Measurements from ENCODE around the gene EDDM3A.
"Not testable (repeated sequence)": the region's sequence is repeated elsewhere in the genome, so short reads cannot be mapped to it uniquely, and the experiment has no call there.

Gene EDDM3A

GRCh38 chr14:20733684-20734429, 11.8 kb upstream of the EDDM3A start:
- DNase-seq, result no peak

GRCh38 chr14:20734430-20734806, 11.3 kb upstream of the EDDM3A start:
- DNase-seq, result no peak

- DNase-seq, result not testable (repeated sequence)
These were observed 7.4 kb upstream of the EDDM3A start for GRCh38 chr14:20738292-20738691.

- DNase-seq, result no peak
These were observed 3.6 kb upstream of the EDDM3A start for GRCh38 chr14:20742132-20742531.

- DNase-seq, result no peak
These were observed 2.1 kb upstream of the EDDM3A start for GRCh38 chr14:20743556-20743955.

- DNase-seq, result no peak
These were observed 879 bp downstream of the EDDM3A start for GRCh38 chr14:20746566-20746965.

GRCh38 chr14:20748439-20748838, 2.8 kb downstream of the EDDM3A start:
- no peak for DNase-seq

- DNase-seq, result no peak
These were observed 4.5 kb downstream of the EDDM3A start for GRCh38 chr14:20750194-20750593.

GRCh38 chr14:20751963-20752562, 6.4 kb downstream of the EDDM3A start:
- no peak for DNase-seq

- DNase-seq, result no peak
These were observed 8.6 kb downstream of the EDDM3A start for GRCh38 chr14:20754308-20754707.

GRCh38 chr14:20755037-20755436, 9.3 kb downstream of the EDDM3A start:
- no peak for DNase-seq

- peak; percentile 82 for DNase-seq
These were observed 12.3 kb downstream of the EDDM3A start for GRCh38 chr14:20757965-20758364.

GRCh38 chr14:20759465-20759864, 13.8 kb downstream of the EDDM3A start:
- DNase-seq, result not testable (repeated sequence)

GRCh38 chr14:20760950-20761349, 15.3 kb downstream of the EDDM3A start:
- DNase-seq, result no peak

- no peak for DNase-seq
These were observed 22.9 kb downstream of the EDDM3A start for GRCh38 chr14:20768593-20768892.

- no peak for DNase-seq
These were observed 23.7 kb downstream of the EDDM3A start for GRCh38 chr14:20769421-20769820.

- no peak for DNase-seq
These were observed 27.0 kb downstream of the EDDM3A start for GRCh38 chr14:20772650-20773049.

- no peak for DNase-seq
These were observed 28.7 kb downstream of the EDDM3A start for GRCh38 chr14:20774258-20774824.

- no peak for DNase-seq
These were observed 29.4 kb downstream of the EDDM3A start for GRCh38 chr14:20775043-20775442.

- no peak for DNase-seq
These were observed 30.2 kb downstream of the EDDM3A start for GRCh38 chr14:20775901-20776300.

GRCh38 chr14:20781803-20782202, 36.1 kb downstream of the EDDM3A start:
- DNase-seq, result no peak

- DNase-seq, result peak; percentile 76
These were observed 36.7 kb downstream of the EDDM3A start for GRCh38 chr14:20782280-20782890.

GRCh38 chr14:20787025-20787424, 41.3 kb downstream of the EDDM3A start:
- no peak for DNase-seq

- DNase-seq, result no peak
These were observed 43.6 kb downstream of the EDDM3A start for GRCh38 chr14:20789230-20789813.
